Right lobe of liver (tissue), 4 donors: ENCODE measurements around the gene PEAK1.

Source experiments
- POLR2A ChIP-seq: fragments of 450-650 bp; IDR thresholded peaks from one replicate; pipeline ENCODE4 v1.6.1; 2017; ENCODE audit warnings: antibody characterized with exemption, mild to moderate bottlenecking
- TF ChIP-seq, protein P1 (sequence below), 4 donors: fragments of 200-600 bp in 3 of 4; fragments of 450-650 bp in 1 of 4; IDR thresholded peaks; one replicate each; pipeline versions ENCODE4 v1.5.1 to v1.8.0; 2016 to 2022; ENCODE audit warnings: antibody characterized with exemption in 4 of 4, mild to moderate bottlenecking in 2 of 4
- donor health status: DM: no; HTN: no; CAD: no.
- donor health status: DM: no; HTN: no; CAD: no.
- donor health status: DM: no; HTN: yes; CAD: no.

DNA sequence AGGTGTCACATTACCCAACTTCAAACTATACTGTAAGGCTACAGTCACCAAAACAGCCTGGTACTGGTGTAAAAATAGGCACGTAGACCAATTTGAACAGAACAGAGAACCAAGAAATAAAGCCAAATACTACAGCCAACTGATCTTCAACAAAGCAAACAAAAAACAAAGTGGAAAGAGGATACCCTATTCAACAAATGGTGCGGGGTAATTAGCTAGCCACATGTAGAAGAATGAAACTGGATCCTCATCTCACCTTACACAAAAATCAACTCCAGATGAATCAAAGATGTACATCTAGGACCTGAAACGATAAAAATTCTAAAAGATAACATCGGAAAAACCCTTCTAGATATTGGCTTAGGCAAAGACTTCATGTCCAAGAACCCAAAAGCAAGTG lies 13.1 kb downstream of the PEAK1 start:
- TF ChIP-seq, protein P1, sequence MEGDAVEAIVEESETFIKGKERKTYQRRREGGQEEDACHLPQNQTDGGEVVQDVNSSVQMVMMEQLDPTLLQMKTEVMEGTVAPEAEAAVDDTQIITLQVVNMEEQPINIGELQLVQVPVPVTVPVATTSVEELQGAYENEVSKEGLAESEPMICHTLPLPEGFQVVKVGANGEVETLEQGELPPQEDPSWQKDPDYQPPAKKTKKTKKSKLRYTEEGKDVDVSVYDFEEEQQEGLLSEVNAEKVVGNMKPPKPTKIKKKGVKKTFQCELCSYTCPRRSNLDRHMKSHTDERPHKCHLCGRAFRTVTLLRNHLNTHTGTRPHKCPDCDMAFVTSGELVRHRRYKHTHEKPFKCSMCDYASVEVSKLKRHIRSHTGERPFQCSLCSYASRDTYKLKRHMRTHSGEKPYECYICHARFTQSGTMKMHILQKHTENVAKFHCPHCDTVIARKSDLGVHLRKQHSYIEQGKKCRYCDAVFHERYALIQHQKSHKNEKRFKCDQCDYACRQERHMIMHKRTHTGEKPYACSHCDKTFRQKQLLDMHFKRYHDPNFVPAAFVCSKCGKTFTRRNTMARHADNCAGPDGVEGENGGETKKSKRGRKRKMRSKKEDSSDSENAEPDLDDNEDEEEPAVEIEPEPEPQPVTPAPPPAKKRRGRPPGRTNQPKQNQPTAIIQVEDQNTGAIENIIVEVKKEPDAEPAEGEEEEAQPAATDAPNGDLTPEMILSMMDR (IDR thresholded peaks at IDR 0.05): no peak
- TF ChIP-seq POLR2A: no peak
